GM12878 (cell line): ENCODE data around the gene NOD1. TPM values are rescaled to one million over a fixed set of nuclear protein-coding genes. Genes with fewer than 3 reads are reported as not detected.

ENCODE experiments used
- ATAC-seq: fragments of 200-7000 bp; cut with Tn5 transposase; 3 replicates; pipeline ENCODE4 v1.9.1; 2020; ENCODE audit warnings: mild to moderate bottlenecking, moderate library complexity
- BruUV-seq: library from RNA; stranded (reverse); fragments of 400-500 nt; replicated peaks from 2 replicates; lab custom pipeline; 2021; lab: Mats Ljungman, UMichigan
- CTCF ChIA-PET: fragments of 300-600 bp; sonication (Branson Sonifier 250); formaldehyde crosslinking; extraction: SDS; loops from one replicate; lab custom pipeline; 2021; ENCODE audit warnings: inconsistent platforms; lab: Yijun Ruan, JAX
- POLR2A ChIA-PET: fragments of 350-600 bp; formaldehyde crosslinking; extraction: SDS; loops from one replicate; lab custom pipeline; 2021; ENCODE audit warnings: inconsistent platforms; lab: Charles Lee
- RAD21 ChIA-PET: fragments of 300-600 bp; sonication (Branson Sonifier 250); formaldehyde crosslinking; loops from one replicate; lab custom pipeline; 2023; ENCODE audit warnings: antibody characterized with exemption; ENCODE audit not compliant: unreplicated experiment; lab: Charles Lee
- SMC1A ChIA-PET: fragments of 300-600 bp; sonication (Branson Sonifier 250); formaldehyde crosslinking; loops from one replicate; lab custom pipeline; 2023; ENCODE audit not compliant: unreplicated experiment, uncharacterized antibody; lab: Charles Lee
- DNase-seq: peaks from one replicate; pipeline ENCODE4 v3.0.0-alpha.2; 2011; ENCODE audit warnings: low read depth, low spot score
- FAIRE-seq: peaks from 3 replicates; lab custom pipeline; 2011; peaks lifted over from hg19 to GRCh38; lab: Jason Lieb, UNC
- H2AFZ ChIP-seq: 2 replicates; pipeline ENCODE4 v1.6.0; 2011; ENCODE audit warnings: low read depth, low read length, control low read depth; ENCODE audit not compliant: control insufficient read depth
- H3K27ac ChIP-seq: 2 replicates; pipeline ENCODE4 v1.5.1; 2011; ENCODE audit warnings: control low read depth; ENCODE audit not compliant: control insufficient read depth, insufficient read depth
- H3K27me3 ChIP-seq, 2 experiments: replicated peaks in 1 of 2; 2 replicates each; pipeline versions ENCODE4 v1.6.0 to v1.6.1; 2011; ENCODE audit warnings: low read length in 1 of 2; ENCODE audit not compliant: control insufficient read depth in 2 of 2, insufficient read depth in 2 of 2
- H3K36me3 ChIP-seq, 2 experiments: 2 replicates each; pipeline ENCODE4 v1.5.1; 2011; ENCODE audit warnings: low read length in 1 of 2; ENCODE audit not compliant: control insufficient read depth in 2 of 2, insufficient read depth in 2 of 2
- H3K4me1 ChIP-seq: 2 replicates; pipeline ENCODE4 v1.6.1; 2011; ENCODE audit warnings: mild to moderate bottlenecking, low read length, moderate library complexity, mixed read lengths; ENCODE audit not compliant: control insufficient read depth, insufficient read depth
- H3K4me2 ChIP-seq: 2 replicates; pipeline ENCODE4 v1.6.0; 2011; ENCODE audit warnings: control low read depth; ENCODE audit not compliant: control insufficient read depth, insufficient read depth
- H3K4me3 ChIP-seq: fragments of 200-600 bp; sonication (generic); 2 replicates; pipeline ENCODE4 v1.5.1; 2016
- H3K79me2 ChIP-seq: 2 replicates; pipeline ENCODE4 v1.6.0; 2011; ENCODE audit warnings: low read length; ENCODE audit not compliant: control insufficient read depth, insufficient read depth
- H3K9ac ChIP-seq: 2 replicates; pipeline ENCODE4 v1.8.0; 2011; ENCODE audit warnings: low read length, control low read depth, mixed read lengths; ENCODE audit not compliant: control insufficient read depth, insufficient read depth
- H3K9me3 ChIP-seq: replicated peaks from 3 replicates; pipeline ENCODE4 v1.5.1; 2011; ENCODE audit warnings: mild to moderate bottlenecking, low read length; ENCODE audit not compliant: control insufficient read depth, insufficient read depth
- H4K20me1 ChIP-seq: 2 replicates; pipeline ENCODE4 v1.6.0; 2011; ENCODE audit not compliant: control insufficient read depth, insufficient read depth
- ASH2L ChIP-seq: fragments of 300-600, 200-600 bp; sonication (generic); IDR thresholded peaks from 2 replicates; pipeline ENCODE4 v1.6.1; 2017; ENCODE audit warnings: low read depth, mild to moderate bottlenecking, borderline replicate concordance
- E4F1 ChIP-seq: fragments of 450-650 bp; IDR thresholded peaks from 2 replicates; pipeline ENCODE4 v1.6.1; 2018; ENCODE audit warnings: borderline replicate concordance, mild to moderate bottlenecking; ENCODE audit not compliant: partially characterized antibody
- HCFC1 ChIP-seq: fragments of 150-350 bp; IDR thresholded peaks from 2 replicates; pipeline ENCODE4 v1.6.1; 2014; ENCODE audit warnings: low read length
- HDAC2 ChIP-seq: fragments of 200-600 bp; sonication (generic); IDR thresholded peaks from 2 replicates; pipeline ENCODE4 v1.6.1; 2017
- JUNB ChIP-seq: IDR thresholded peaks from 2 replicates; pipeline ENCODE4 v1.6.1; 2016; ENCODE audit warnings: antibody characterized with exemption, mild to moderate bottlenecking
- NFIC ChIP-seq: IDR thresholded peaks from 2 replicates; pipeline ENCODE4 v1.6.1; 2012; ENCODE audit warnings: low read depth, mild to moderate bottlenecking, inconsistent platforms, low read length, moderate library complexity
- NFYA ChIP-seq: IDR thresholded peaks from 2 replicates; pipeline ENCODE4 v1.6.1; 2011; ENCODE audit warnings: low read depth, mild to moderate bottlenecking, low read length, improper control_type of control experiment, borderline replicate concordance
- NFYB ChIP-seq: IDR thresholded peaks from 2 replicates; pipeline ENCODE4 v1.6.1; 2011; ENCODE audit warnings: low read depth, mild to moderate bottlenecking, low read length, improper control_type of control experiment, moderate library complexity; ENCODE audit not compliant: insufficient read depth
- NR2C1 ChIP-seq: fragments of 450-650 bp; IDR thresholded peaks from 2 replicates; pipeline ENCODE4 v1.6.1; 2017; ENCODE audit warnings: antibody characterized with exemption, mild to moderate bottlenecking, moderate library complexity
- PAX8 ChIP-seq: fragments of 450-650 bp; IDR thresholded peaks from 2 replicates; pipeline ENCODE4 v1.6.1; 2017; ENCODE audit warnings: mild to moderate bottlenecking, moderate library complexity
- RELA ChIP-seq: fragments of 450-650 bp; IDR thresholded peaks from 2 replicates; pipeline ENCODE4 v1.8.0; 2014; ENCODE audit warnings: borderline replicate concordance; ENCODE audit not compliant: partially characterized antibody
- SREBF1 ChIP-seq: IDR thresholded peaks from 2 replicates; pipeline ENCODE4 v1.6.1; 2012; ENCODE audit warnings: mild to moderate bottlenecking, low read length
- SUPT20H ChIP-seq: IDR thresholded peaks from 2 replicates; pipeline ENCODE4 v1.6.1; 2011; ENCODE audit warnings: low read depth, mild to moderate bottlenecking, low read length, moderate library complexity, borderline replicate concordance; ENCODE audit not compliant: control insufficient read depth
- ZNF217 ChIP-seq: fragments of 450-650 bp; IDR thresholded peaks from 2 replicates; pipeline ENCODE4 v1.6.1; 2017; ENCODE audit warnings: antibody characterized with exemption, mild to moderate bottlenecking
- WGBS: methylation state at CpG from one replicate; pipeline ENCODE4 v1.1.6; 2016; ENCODE audit warnings: low lambda C conversion rate; ENCODE audit not compliant: insufficient replicate concordance, insufficient coverage; ENCODE audit errors: missing lambda C conversion rate; 5-methylcytosine and 5-hydroxymethylcytosine counted together
- in situ Hi-C: fragments of 300-500 bp; cut with MboI; formaldehyde crosslinking; loops from 9 replicates; pipeline ENCODE4 v1.14.3; 2018; ENCODE audit warnings: mixed read lengths
- intact Hi-C: fragments of 100-400 bp; cut with micrococcal nuclease; formaldehyde crosslinking; loops from one replicate; pipeline ENCODE4 v1.14.2; 2022; ENCODE audit not compliant: unreplicated experiment
- polyA plus RNA-seq, 11 experiments: library from polyadenylated mRNA; depleted of rRNA in 4 of 11; unstranded in 6 of 11; stranded (reverse) in 5 of 11; fragments of >200 nt; fragmentation: Nextera tagmentation in 4 of 11; fragmentation: Illumina TruSeq in 1 of 11; extraction: Ambion mirVana in 4 of 11; extraction: Trizol in 1 of 11; gene quantifications; 1 replicate in 1 of 11; 2 replicates in 10 of 11; pipeline versions ENCODE4 v1.2.1 to v1.2.3, GENCODE V29; 2011 to 2016; ENCODE audit warnings: inconsistent platforms in 2 of 11, missing spikeins in 2 of 11, low read depth in 1 of 11
- total RNA-seq, 4 experiments: library from RNA; depleted of rRNA in 3 of 4; stranded (reverse); fragments of >200 nt in 3 of 4; fragmentation: Illumina TruSeq in 1 of 4; extraction: Trizol in 1 of 4; gene quantifications; 2 replicates each; pipeline versions ENCODE4 v1.2.1 to v1.2.3, GENCODE V29; 2013 to 2021
- TF ChIP-seq, protein P1 (sequence below): IDR thresholded peaks from 2 replicates; pipeline ENCODE4 v1.6.1; 2011; ENCODE audit warnings: low read depth, low read length, improper control_type of control experiment, borderline replicate concordance

Gene NOD1
- total and polyA plus RNA-seq, 10 of the 15 experiments (the other 5 are each of a cell fraction or from before 2014, with no cell fraction given): 1.8 to 14.6 (median 8.9) TPM

GRCh38 chr7:30430777-30431176 is 47.8 kb downstream of the NOD1 start (continued):
- TF ChIP-seq NFYA: no peak
- TF ChIP-seq PAX8: no peak

DNA sequence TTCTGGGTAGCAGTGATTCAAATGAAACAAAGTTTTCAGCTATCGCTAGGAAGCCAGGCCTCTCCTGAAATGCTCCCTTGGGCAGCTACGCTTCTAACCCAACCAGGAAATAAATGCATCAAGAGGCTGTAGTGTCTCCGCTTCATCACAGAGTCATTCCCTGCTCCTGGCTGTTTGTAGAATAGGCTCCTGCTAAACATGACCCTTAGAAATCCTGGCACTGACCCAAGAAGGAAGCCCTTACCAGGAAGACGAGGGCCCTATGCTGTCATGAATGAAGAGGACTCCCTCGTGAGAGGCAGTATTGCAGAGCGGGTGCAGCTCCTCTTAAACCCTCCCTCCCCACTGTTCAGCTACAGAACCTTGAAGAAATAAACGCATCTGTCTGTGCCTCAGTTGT is 48.3 kb downstream of the NOD1 start:
- H3K4me1 ChIP-seq: peaks cover 26% of the 10 kb centered on the region

More for the DNA sequence above, 48.3 kb downstream of the NOD1 start:
- no peaks in the 10 kb centered on the region for H4K20me1 ChIP-seq
- TF ChIP-seq JUNB: no peak
- TF ChIP-seq HDAC2: no peak
- TF ChIP-seq, protein P1, sequence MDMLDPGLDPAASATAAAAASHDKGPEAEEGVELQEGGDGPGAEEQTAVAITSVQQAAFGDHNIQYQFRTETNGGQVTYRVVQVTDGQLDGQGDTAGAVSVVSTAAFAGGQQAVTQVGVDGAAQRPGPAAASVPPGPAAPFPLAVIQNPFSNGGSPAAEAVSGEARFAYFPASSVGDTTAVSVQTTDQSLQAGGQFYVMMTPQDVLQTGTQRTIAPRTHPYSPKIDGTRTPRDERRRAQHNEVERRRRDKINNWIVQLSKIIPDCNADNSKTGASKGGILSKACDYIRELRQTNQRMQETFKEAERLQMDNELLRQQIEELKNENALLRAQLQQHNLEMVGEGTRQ: no peak
- TF ChIP-seq ASH2L: no peak
- TF ChIP-seq SREBF1: no peak
- TF ChIP-seq HCFC1: no peak
- no peak for TF ChIP-seq ZNF217
- no peak for TF ChIP-seq NFYB
- TF ChIP-seq SUPT20H: no peak
- TF ChIP-seq NFIC: no peak
- no peak for TF ChIP-seq E4F1
- TF ChIP-seq RELA: no peak
- TF ChIP-seq NR2C1: no peak
- CTCF ChIA-PET: interaction anchor here (1.0 to 1.3 kb wide), 2 partner anchors 20 to 161 kb away, joined by 3 read pairs; no protein-coding TSS in a partner anchor
- H3K36me3 ChIP-seq: peaks cover 4 to 6% of the 10 kb centered on the region in 2 experiments; a peak in 3 of 4 replicates
- H3K9ac ChIP-seq: no peak overlapping the region
- SMC1A ChIA-PET: interaction anchor here (1.3 to 1.4 kb wide), 2 partner anchors 90 to 152 kb away, joined by 3 read pairs; no protein-coding TSS in a partner anchor
- no peak overlapping the region for H2AFZ ChIP-seq
- in situ Hi-C loops: no loop called here
- no peaks in the 10 kb centered on the region for H3K9me3 ChIP-seq
- no peak overlapping the region for H3K4me3 ChIP-seq
- BruUV-seq: no TSS peak
- 78% methylated on average over 7 of the region's 7 CpGs for WGBS
- H3K27ac ChIP-seq: no peak overlapping the region
- H3K4me2 ChIP-seq: no peak overlapping the region
- FAIRE-seq: no peak
- POLR2A ChIA-PET: interaction anchor here (0.6 to 1.3 kb wide), 2 partner anchors 8 to 198 kb away, joined by 3 read pairs; no protein-coding TSS in a partner anchor
- no peaks in the 10 kb centered on the region for H3K27me3 ChIP-seq
- H3K79me2 ChIP-seq: no peaks in the 10 kb centered on the region
- no peak for DNase-seq
- no peak for ATAC-seq
- intact Hi-C loops: no loop called here
- RAD21 ChIA-PET: no interaction called here
